Raji (cell line): ENCODE measurements around the gene PLA2G4A.

Experiments used
- POLR2A ChIP-seq: IDR thresholded peaks from 2 replicates; pipeline ENCODE4 v1.6.1; 2011; ENCODE audit warnings: low read depth, low read length, control low read depth; ENCODE audit not compliant: insufficient read depth

PLA2G4A gene

DNA sequence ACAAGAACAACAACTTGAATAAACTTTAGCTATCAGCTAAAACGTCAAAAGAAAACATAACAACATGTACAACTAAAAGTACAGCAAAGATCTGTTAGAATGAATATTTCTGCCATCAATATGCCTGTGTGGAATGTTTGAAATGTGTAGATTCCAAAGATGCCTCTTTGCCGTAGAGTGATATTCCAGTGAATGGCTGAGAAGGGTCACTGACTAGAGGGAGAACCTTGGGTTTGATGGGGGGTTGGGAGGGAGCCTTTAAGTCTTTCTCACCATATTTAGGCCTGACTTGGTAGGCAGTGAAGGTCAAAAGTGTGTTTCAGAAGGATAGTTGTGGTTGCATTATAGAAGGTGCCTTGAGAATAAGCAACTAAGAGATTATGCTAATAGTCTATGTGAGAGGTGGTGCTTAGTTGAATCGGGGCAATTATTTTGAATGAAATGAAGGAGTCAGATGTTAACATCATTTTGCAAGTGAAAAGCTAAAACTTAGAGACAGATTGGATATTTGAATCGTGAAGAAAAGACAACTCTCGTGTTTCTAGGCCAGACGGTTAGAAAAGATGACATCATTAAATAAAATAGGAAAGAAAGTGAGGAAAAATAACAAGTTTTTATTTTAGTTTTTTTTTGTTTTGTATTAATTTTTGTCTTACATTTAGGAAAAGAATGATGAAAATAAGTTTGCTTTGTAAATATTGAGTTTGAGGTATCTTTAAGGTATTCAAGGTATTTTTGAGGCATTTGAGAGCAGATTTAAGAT is 53.8 kb downstream of the PLA2G4A start:
- TF ChIP-seq POLR2A = no peak

DNA sequence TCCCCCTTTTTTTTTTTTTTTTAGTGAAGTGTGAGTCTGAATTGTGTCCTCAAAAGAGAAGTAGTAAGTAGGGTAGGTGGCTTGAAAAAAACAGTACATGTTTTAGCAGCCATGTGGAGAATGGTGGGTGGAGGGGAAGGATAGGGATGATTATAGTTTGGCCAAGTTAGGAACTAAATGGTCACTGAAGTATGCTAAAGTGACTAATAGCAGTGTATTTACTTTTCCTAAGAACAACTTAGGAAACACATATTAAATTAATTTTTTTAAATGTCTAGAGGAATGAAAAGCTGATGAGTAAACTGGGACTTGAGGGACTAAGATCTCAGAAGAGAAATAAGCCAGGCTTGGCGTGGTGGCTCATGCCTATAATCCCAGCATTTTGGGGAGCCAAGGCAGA is 55.5 kb downstream of the PLA2G4A start:
- no peak for TF ChIP-seq POLR2A

DNA sequence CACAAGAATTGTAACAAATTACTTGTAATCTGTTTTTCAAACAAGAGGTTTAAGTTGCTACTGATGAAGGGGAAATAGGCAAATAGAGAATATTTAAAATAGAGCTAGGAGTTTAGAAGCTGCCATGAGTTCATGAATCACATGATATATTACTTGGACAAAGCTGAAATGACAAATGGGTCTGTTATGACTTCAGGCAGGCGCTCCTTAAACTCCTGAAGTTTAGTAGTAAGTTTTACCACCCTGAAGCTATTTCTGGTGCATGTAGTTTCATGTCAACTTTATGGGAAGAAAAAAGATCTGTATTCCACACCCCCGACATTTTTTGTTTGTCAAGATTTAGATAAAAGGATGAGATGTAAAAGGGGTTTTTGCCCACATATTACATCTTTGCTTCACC is 58.5 kb downstream of the PLA2G4A start:
- TF ChIP-seq POLR2A = no peak

DNA sequence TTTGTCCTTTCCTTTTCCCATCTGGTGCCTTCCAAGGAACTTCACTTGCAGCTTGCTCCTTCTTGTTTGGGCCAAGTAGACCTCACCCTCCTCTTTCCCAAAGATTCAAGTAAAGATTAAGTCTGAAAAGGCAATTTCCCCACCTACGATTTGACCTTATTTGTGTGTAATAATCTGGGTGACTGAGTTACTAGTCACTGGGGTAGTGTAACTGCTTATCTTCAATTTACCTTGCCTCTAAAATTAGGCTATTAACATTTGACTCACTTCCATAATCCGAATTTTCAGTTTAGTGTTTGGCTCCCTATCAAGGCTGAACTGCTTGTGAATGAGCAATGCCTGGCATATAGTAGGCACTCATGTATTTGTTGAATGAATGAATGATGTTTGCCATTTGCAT is 59.6 kb downstream of the PLA2G4A start:
- no peak for TF ChIP-seq POLR2A

DNA sequence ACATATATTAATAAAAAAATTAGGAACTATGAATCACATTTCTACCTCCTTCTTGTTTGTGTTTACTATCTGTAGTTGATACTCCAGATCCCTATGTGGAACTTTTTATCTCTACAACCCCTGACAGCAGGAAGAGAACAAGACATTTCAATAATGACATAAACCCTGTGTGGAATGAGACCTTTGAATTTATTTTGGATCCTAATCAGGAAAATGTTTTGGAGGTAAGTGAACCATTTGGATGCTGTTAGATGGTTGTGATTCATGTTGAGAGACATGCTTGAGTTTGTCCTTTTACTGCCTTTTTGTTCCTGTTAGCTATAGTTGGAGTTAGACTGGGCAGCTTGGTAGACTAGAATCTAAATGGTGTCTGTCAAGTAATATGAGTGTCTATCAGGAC is 64.2 kb downstream of the PLA2G4A start:
- TF ChIP-seq POLR2A = no peak

DNA sequence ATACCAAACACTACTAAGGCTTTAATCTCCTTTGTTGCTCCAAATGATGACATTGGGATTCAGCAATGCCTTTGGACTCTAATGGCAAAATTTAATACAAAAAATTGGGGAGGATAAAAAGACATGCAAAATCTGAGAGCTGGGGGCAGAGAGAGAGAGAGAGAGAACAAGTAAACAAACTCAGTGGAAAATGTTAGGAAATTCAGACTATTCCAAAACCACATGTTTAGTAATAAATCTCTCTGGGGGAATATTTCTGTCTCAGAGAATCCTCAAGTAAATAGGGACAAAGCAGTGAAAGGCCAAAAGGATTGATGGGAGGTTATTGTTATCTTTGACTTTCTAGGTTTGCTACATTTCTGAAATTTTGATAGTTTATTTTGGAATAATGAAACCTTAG is 65.7 kb downstream of the PLA2G4A start:
- TF ChIP-seq POLR2A = no peak

DNA sequence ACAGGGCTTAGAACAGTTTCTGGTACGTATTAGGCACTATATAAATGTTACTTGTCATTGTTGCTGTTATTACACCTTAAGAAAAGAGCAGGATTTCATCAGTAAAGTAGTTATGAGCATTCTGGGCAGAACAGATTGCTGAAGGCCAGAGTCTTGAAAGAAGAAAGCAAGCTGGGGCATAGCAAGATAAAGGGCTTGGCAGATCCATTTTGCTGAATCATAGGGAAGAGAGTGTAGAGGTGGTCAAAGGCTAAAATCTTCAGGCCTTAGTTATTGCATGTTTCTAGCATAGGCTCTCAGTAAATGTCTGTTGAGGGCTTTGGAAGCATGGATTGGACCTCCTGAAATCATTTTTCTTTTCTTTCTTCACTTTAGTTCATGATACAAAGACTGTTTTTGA is 67.5 kb downstream of the PLA2G4A start:
- TF ChIP-seq POLR2A = no peak

DNA sequence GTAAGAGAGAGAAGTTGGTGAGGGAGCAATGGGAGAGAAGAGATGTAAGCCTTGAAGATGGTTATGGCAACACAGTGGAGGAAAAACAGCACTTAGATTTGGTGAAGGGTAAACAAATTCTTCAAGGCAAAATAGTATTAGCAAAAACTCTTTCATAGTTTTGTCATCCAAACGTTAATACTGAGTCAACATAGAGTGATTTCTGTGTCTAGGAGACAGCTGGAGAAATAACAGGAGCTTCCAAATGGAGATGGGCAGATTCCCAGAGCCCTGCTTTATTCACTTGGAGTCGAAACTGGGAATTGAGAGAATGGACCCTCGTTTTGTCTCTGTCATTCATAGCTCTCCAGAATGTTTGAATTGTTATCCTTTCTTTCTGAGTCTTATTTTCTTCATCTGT is 68.3 kb downstream of the PLA2G4A start:
- no peak for TF ChIP-seq POLR2A

DNA sequence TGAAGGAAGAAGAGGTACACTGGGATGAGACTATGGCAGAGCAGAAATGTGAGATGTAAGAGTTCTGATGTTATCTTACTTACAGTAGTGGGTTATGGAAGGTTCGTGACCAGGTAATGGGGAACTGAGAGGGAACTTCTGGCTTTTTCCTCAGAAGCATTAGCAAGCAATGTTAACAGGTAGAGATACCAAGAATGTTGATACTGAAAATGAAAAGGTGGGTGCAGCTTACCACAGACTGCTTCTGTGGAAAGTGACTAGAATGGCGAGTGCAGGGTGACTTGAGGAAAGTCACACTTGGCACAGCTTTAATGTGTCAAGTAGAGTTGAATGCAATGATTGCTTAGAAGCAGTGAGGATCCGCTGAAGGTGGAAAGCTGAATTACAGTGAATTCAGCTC is 70.8 kb downstream of the PLA2G4A start:
- TF ChIP-seq POLR2A = no peak

DNA sequence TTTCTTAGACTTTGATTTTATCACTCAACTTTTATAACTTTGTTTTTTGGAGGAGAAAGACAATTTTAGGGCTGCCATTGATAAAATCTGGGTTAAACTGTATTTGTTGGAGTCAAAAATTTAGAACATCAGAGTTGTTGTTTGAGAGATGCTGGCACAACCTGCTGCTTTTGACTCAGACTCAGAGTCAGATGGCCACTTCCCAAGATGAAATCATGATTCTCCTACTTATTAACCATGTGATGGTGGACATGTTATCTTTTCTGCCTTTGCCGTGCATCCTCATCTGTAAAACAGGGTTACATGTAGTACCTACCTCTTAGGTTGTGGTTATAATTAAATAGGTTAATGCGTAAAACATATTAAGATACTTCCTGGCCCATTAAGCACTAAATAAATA is 71.2 kb downstream of the PLA2G4A start:
- TF ChIP-seq POLR2A = no peak

DNA sequence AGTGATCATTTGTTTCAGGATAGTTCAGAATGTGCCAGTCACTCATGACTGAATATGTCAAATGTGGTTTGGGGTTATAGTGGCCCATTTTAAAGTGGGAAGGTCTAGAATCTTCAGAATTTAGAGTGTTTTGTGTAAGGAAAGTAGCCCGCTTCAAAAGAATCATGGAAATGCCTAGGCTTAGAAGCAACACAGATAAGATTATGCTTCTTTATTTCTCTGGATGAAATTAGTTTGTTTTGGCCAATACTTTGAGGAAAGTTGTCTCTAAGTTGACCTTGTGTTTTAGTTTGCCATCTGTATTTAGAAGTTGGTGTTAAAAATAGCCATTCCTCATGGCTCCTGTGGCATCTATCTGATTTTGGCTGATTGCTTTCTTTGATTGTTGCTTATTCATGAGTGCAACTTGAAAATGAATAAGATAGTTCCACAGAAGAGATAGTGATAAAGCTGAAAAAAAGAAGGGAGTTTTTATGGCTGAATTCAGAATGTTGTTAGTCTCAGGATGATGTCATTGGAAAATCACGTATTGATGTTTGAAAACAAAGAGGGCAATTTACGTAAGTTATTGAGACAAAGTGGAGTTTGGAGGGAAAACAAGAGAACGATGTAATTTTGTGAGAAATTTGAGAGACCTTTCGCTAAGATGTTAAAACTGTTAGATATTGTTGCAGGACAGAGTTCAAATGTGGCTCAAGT is 71.9 kb downstream of the PLA2G4A start:
- TF ChIP-seq POLR2A = no peak

DNA sequence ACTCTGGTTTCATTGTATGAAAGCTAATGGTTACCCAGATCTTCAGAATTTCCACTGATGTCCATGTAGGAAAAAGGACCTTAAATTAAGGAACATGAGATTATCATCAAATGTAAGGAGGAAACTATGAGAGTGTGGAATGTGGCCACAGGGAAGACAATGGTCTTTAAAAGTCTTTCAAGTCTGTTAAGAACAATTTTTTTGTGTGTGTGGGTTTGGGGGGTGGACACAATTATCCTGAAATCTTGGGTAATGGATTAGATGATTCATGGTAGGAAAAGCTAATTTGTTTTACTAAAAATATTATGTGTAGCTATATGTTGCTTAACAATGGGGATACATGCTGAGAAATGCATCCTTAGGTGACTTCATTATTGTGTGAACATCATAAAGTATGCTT is 72.9 kb downstream of the PLA2G4A start:
- TF ChIP-seq POLR2A = no peak

DNA sequence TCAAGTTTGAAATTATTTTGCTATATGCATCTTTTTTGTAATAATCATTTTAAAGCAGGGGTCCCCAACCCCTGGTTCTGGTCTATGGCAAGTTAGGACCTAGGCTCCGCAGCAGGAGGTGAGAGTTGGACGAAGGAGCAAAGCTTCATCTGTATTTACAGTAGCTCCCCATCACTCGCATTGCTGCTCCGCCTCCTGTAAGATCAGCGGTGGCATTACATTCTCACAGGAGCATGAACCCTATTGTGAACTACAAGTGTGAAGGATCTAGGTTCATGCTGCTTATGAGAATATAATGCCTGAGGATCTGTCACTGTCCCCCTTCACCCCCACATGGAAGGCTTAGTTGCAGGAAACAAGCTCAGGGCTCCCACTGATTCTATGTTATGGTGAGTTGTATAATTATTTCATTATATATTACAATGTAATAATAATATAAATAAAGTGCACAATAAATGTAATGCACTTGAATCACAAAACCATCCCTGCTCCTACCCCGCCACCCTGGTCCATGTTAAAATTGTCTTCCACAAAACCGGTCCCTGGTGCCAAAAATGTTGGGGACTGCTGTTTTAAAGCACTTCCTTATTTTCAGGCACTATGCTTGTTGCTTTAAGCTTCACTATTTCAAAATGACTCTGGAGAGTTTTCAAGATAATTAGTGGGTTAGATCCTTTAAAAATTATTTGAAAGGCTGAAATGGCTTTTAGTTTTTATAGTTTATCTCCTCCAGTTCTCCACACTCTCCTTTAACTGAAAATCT is 74.8 kb downstream of the PLA2G4A start:
- TF ChIP-seq POLR2A = no peak

DNA sequence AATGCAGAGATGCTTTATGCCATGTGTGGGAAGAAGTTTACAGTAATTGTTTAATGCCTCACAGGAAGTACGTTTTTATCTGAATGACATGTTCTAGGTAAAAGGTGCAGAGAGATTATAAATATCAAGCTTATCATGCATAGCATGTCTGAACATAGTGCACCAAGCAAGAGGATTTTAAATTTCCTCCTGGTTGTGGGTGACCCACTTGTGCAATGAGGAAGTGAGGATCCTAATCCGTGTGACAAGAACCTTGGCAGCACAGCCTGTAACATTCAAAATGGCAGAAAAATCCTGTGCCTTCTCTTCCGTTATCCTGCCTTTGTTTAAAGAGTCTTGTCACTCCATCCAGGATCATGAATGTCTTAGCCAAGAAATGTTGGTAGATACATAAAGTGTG is 75.6 kb downstream of the PLA2G4A start:
- TF ChIP-seq POLR2A = no peak

DNA sequence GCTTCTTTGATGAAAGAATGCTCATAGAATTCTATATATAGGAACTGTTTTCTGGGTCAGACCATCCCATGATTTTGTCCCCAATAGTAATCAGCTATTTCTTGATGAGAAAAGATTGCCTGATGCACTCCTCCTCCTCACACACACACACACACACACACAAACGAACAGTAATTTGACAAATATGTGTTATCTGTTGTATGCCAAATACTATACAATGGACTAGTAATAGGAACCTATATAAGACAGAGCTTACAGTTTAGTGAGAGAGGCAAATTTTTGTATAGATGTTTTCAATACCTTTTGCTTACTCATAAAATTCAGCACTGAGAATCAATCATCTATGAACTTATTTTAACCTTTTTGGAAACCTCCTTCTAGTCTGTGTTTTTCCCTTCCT is 76.8 kb downstream of the PLA2G4A start:
- no peak for TF ChIP-seq POLR2A

DNA sequence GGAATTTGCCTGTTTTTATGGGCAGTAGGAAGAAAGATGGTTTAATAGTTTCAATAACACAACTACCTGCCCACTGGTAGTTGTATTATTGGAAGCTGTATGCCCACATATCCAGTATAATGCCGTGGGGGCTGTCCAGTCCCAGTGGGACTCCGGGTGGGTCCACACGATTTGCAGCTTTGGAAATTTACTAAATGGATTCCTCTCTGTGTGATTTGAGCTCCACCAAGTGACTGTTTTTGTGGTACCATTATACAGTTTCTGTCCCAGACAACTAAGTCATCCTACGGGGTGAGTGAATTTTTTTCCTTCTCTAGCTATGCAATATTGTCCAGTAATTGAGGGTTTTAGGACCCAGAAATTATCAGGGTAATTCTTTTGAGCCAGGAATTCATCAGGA is 86.8 kb downstream of the PLA2G4A start:
- TF ChIP-seq POLR2A = no peak
